VCaP (cell line): Measurements from ENCODE around the gene FOXL2.

Experiments used
- H3K27ac ChIP-seq: fragments of 450-650 bp; 2 replicates; pipeline ENCODE4 v1.5.1; 2017
- TF ChIP-seq, protein P1 (sequence below): fragments of 450-650 bp; conservative IDR thresholded peaks from 2 replicates; pipeline ENCODE4 v1.5.1; 2017; ENCODE audit warnings: mild to moderate bottlenecking, moderate library complexity

The FOXL2 gene

DNA sequence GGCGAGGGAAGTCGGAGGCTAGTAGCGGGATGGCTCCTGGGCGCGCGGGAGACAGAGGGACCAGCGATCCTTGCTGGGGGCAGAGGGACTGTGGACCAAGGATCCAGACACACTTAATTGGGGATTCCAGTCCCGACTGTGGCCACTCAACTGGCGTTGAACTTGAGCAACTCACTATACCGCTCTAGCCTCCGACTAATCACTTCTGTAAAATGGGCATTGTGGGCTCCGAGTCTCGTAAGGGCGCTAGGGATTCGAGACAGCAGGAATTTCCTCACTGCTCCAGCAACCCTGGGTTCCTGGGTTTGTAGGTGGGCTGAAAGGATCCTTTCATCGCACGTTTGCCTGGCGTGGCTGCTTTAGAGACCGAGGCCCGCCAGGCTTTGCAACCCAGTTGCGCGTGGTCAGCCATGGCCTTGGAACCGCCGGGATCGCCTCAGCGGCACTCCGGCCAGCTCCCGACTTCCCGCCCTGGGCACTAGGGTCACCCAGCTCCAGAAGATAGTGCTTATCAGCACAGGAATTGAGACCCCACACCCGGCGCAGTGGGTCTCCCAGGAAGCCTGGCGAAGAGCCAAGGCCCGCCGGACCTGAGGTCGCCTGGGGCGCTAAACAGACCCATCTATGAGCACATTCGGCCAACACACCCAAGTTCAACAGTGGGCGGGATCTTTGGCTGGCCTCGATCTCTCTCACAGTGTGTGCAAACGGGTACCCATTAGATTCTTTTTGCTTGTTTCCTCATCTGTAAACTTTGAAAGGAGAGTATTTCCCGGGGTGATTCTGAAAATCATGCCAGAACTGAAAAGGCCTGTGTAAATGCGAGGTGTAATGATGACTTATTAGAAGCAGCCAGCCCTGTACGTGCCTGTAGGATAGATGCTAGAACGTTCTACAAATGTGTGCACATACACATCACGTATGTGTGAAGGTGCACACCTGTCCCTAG lies 9.9 kb downstream of the FOXL2 start:
- TF ChIP-seq, protein P1, sequence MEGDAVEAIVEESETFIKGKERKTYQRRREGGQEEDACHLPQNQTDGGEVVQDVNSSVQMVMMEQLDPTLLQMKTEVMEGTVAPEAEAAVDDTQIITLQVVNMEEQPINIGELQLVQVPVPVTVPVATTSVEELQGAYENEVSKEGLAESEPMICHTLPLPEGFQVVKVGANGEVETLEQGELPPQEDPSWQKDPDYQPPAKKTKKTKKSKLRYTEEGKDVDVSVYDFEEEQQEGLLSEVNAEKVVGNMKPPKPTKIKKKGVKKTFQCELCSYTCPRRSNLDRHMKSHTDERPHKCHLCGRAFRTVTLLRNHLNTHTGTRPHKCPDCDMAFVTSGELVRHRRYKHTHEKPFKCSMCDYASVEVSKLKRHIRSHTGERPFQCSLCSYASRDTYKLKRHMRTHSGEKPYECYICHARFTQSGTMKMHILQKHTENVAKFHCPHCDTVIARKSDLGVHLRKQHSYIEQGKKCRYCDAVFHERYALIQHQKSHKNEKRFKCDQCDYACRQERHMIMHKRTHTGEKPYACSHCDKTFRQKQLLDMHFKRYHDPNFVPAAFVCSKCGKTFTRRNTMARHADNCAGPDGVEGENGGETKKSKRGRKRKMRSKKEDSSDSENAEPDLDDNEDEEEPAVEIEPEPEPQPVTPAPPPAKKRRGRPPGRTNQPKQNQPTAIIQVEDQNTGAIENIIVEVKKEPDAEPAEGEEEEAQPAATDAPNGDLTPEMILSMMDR = no peak

DNA sequence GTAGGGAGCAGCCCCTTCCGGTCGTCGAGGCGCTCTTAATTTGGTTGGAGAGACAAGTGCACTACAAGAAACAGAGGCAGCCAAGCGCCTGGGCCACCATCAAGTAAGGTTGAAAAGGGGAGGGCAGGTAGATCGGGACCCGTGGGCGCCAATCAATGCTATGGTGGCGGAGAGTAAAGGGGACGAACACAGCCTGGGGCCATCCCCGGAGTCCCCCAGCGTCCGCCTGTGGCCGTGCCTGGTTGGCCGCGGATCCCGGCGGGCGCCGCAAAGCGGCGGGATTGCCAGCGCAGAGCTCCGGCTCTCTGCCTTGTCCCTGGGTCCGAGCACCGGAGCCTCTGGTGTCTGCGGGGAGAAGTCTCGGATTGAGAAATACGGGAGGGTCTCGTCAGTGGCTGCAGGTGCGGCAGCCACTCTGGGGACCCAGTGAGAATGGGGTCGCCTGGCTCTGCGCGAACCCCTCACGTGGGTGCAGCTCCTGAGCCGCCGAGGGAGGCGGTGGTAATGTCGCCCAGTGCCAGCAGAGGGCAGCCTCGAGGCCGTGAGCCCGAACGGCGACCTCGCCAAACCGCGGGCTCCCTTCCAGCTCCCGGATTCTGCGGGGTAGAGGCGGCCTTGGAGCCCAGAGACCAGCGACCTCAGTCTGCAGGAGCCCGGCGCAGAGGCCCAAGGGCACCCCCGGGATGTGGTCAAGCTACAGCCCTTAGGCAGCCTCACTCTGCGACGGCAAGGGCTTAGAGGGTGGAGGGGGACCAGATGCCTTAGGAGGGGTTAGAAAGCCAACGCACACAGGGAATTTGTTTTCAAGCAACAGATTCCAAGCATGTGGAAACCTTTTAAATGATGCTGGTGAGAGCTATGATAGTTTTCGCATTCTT lies 10.8 kb downstream of the FOXL2 start:
- TF ChIP-seq, protein P1 = peak; percentile 91

More for the DNA sequence above, 9.9 kb downstream of the FOXL2 start:
- peak overlapping the region; percentile 27; the same call in 1 of the 2 replicates for H3K27ac ChIP-seq

DNA sequence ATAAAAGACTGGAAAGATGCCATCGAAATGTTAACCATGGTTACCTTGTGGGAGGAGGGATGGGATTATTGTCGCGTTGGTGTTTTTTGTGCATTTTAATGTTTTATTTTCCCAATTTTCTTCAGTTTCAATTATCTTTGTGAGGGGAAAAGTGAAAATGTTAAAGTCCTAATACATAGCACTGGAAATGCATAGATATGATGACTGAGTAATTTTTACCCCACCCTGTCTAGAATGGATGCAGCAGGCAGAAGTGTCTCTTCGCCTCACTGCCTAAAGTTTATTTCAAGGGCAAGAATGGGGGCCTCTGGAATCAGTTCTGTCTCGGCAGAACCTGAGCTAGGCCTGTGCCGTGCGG lies 11.5 kb downstream of the FOXL2 start:
- TF ChIP-seq, protein P1 = no peak
- H3K27ac ChIP-seq = no peak overlapping the region

More for the DNA sequence above, 10.8 kb downstream of the FOXL2 start:
- H3K27ac ChIP-seq = peak overlapping the region; percentile 27; the same call in 1 of the 2 replicates

DNA sequence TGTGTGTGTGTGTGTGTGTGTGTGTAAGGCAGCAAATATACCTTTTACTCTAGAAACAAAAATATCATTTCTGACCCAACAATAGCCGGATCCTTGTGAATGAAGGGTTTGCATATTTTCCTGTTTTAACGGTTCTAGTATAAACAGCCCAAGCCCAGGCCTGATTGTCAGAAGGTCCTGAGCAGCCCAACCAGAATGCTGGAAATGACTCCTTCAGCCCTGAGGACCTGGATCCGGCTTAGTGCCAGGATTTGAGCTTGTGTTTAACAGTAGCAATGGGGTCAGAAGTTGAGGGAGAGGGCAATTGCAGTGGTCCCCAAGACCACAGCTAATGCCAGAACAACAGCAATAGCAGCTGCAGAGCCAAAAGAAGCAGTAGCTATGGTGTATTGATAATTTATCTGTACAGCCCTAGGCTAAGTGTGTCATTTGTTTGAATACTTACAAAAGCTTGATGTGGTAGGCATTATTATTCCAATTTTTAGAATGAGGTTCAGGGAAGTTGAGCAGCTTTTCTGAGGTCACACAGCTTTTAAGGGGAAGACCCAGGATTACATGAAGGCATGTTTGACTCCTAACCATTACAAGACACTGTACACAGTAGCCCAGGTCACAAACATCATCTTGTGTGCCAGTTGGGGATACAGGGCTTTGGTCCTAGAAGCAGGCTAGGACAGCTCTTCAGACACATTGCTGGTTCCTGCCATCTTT lies 12.8 kb downstream of the FOXL2 start:
- TF ChIP-seq, protein P1 = no peak
- H3K27ac ChIP-seq = no peak overlapping the region

DNA sequence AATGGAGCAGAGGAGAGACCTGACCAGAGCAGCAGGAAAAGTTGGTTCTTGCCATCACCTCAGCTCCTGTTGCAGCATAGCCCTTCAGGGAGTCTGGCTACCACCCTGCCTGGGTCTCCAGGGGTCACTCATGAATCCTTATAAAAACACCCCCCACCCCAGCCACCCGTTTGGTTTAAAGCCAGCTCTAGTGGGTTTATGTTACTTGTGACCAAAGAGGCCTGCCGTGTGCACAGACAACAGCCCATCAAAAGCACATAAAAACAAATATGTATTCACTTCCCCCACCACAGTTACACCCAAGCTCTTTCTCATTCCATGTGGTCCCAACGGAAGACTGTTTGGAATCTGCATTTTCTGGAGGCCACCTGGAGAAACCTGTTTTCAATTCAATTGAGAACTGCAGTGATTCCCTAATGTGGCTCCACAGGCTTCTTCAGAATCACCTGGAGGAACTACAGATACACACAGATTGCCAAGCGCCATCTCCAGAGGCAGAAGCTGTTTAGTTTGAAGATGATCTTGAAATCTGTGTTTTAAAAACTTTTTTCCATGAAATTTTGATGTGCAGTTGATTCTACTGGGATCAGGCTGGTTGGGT lies 13.8 kb downstream of the FOXL2 start:
- H3K27ac ChIP-seq = no peak overlapping the region
- TF ChIP-seq, protein P1 = no peak

DNA sequence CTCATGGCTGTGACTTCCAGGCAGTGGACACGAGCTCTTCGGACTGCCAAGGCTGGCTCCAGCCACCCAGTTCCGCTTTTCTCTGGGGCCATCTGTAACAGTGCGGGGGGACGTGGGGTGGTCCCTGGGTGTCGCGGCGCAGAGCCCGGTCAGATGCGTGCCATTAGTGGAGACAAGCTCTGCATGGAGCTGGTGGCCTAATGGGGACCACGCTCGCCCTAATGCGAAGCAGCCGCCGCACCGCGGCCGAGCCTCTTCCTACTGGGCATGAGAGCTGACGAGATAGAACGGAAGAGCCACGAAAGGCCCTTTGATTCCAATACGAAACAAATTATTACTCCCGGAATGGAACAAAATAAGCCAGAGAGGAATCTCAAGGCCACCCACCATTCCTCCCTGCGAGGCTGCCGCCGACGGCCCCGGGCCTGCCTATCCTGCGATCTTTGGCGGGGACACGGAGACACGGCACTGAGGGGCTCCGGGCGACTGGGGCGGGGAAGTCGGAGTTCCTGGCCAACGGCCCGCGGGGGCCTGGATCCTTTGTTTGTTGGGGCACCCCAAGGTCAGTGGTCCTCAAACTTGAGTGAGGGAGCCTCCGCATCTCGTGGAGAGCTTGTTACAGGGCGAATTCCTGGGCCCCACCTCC lies 18.1 kb downstream of the FOXL2 start:
- H3K27ac ChIP-seq = no peak overlapping the region
- TF ChIP-seq, protein P1 = no peak
